Sigmoid colon (tissue), 7 donors: ENCODE measurements around the gene WFIKKN1. TPM values are rescaled to one million over a fixed set of nuclear protein-coding genes. Genes with fewer than 3 reads are reported as not detected.

Experiments
- DNase-seq: peaks from one replicate; pipeline ENCODE4 v3.0.0-alpha.2; 2019
- H3K27ac ChIP-seq, 4 donors: fragments of 200-600 bp; sonication (generic); one replicate each; pipeline ENCODE4 v1.5.1; 2016 to 2019; ENCODE audit warnings: mild to moderate bottlenecking in 1 of 4
- H3K27me3 ChIP-seq, 3 donors: fragments of 200-600 bp; sonication (generic); one replicate each; pipeline ENCODE4 v1.5.1; 2019; ENCODE audit warnings: mild to moderate bottlenecking in 1 of 3
- H3K36me3 ChIP-seq, 4 donors: fragments of 200-600 bp; sonication (generic); one replicate each; pipeline ENCODE4 v1.5.1; 2016 to 2019
- H3K4me1 ChIP-seq, 4 donors: fragments of 200-600 bp; sonication (generic); one replicate each; pipeline ENCODE4 v1.5.1; 2017 to 2019
- H3K4me3 ChIP-seq, 4 donors: fragments of 200-600 bp; sonication (generic); one replicate each; pipeline ENCODE4 v1.5.1; 2017 to 2019; ENCODE audit warnings: mild to moderate bottlenecking in 2 of 4, moderate library complexity in 1 of 4
- H3K9me3 ChIP-seq, 4 donors: fragments of 200-600 bp in 3 of 4; sonication (generic) in 3 of 4; one replicate each; pipeline versions ENCODE4 v1.5.1 to v1.6.1; 2013 to 2019
- CTCF ChIP-seq, 4 experiments: fragments of 450-650 bp in 3 of 4; fragments of 200-600 bp in 1 of 4; IDR thresholded peaks; one replicate each; pipeline ENCODE4 v1.5.1; 2016 to 2019; ENCODE audit warnings: antibody characterized with exemption in 4 of 4, mild to moderate bottlenecking in 3 of 4, moderate library complexity in 2 of 4
- EP300 ChIP-seq, 4 donors: sonication (generic); formaldehyde crosslinking; IDR thresholded peaks; one replicate each; pipeline ENCODE4 v1.6.1; 2017; ENCODE audit warnings: antibody characterized with exemption in 4 of 4
- POLR2A ChIP-seq, 2 donors: fragments of 450-650 bp; IDR thresholded peaks; one replicate each; pipeline ENCODE4 v1.6.1; 2016; ENCODE audit warnings: antibody characterized with exemption in 2 of 2, mild to moderate bottlenecking in 2 of 2, moderate library complexity in 2 of 2
- POLR2AphosphoS5 ChIP-seq, 4 donors: sonication (generic); formaldehyde crosslinking; IDR thresholded peaks; one replicate each; pipeline ENCODE4 v1.6.1; 2017; ENCODE audit warnings: antibody characterized with exemption in 4 of 4
- WGBS, 2 donors: extraction: QIAGEN DNeasy Blood & Tissue Kit; methylation state at CpG; one replicate each; pipeline ENCODE4 v1.1.7; 2013; 5-methylcytosine and 5-hydroxymethylcytosine counted together
- intact Hi-C: fragments of 100-400 bp; cut with DNase I; formaldehyde crosslinking; loops from one replicate; pipeline ENCODE4 v1.15.1; 2023
- polyA plus RNA-seq, 3 donors: library from polyadenylated mRNA; stranded (reverse); fragments of 200-250 nt; gene quantifications; one replicate each; pipeline ENCODE4 v1.2.3, GENCODE V29; 2013
- total RNA-seq, 4 donors: library from RNA; depleted of rRNA; stranded (reverse); fragments of >200 nt; gene quantifications; one replicate each; pipeline ENCODE4 v1.1.0, GENCODE V29; 2016
- donor health status: healthy with polysubstance abuse.
- donor health status: Bipolar disorder and iron deficiency.
- donor health status: healthy.

WFIKKN1 gene
- total and polyA plus RNA-seq, 7 donors: 0.27 to 1.4 (median 0.49) TPM

GRCh38 chr16:636206-637080 lies 5.7 kb downstream of the WFIKKN1 start, which contains the start of gene METTL26:
METTL26 (minus strand) TSS chr16:636305; CDS start chr16:636290, 15 bp downstream.
- peaks cover 0 to 37% (median 31%) of the 10 kb centered on the region in 4 donors for H3K4me1 ChIP-seq
- H3K36me3 ChIP-seq: peaks cover 0 to 21% (median 12%) of the 10 kb centered on the region in 4 donors
- WGBS, 2 donors: 0% methylated on average over 91 of the region's 91 CpGs
- H3K27ac ChIP-seq: peak within 1 kb of the TSS; percentile 89 to 99 (median 97)
- TF ChIP-seq EP300 (IDR thresholded peaks at IDR 0.05) (no peak), POLR2A (IDR thresholded peaks at IDR 0.05) (peak; percentile 19 to 35), POLR2AphosphoS5 (IDR thresholded peaks at IDR 0.05) (peak; percentile 71 to 82 (median 74)), CTCF (IDR thresholded peaks at IDR 0.05) (no peak)
- H3K27me3 ChIP-seq: peaks cover 0 to 6% (median 0%) of the 10 kb centered on the region in 3 donors
- no peaks in the 10 kb centered on the region for H3K9me3 ChIP-seq
- peak; percentile 98 for DNase-seq
- intact Hi-C loops: loop anchor here (2.0 kb wide), 1 partner anchor 48 kb away; no protein-coding TSS in a partner anchor
- H3K4me3 ChIP-seq: peak within 1 kb of the TSS; percentile 64 to 98 (median 81)

GRCh38 chr16:637081-638018 lies 6.6 kb downstream of the WFIKKN1 start:
- WGBS, 2 donors: 14 to 17% methylated on average over 53 of the region's 53 CpGs
- peak; percentile 97 for DNase-seq
- intact Hi-C loops: loop anchor here (2.0 kb wide), 1 partner anchor 49 kb away; no protein-coding TSS in a partner anchor
- peak overlapping the region; percentile 64 to 98 (median 81) for H3K4me3 ChIP-seq
- peaks cover 0 to 4% (median 0%) of the 10 kb centered on the region in 3 donors for H3K27me3 ChIP-seq
- no peaks in the 10 kb centered on the region for H3K9me3 ChIP-seq
- no peak for TF ChIP-seq POLR2A (IDR thresholded peaks at IDR 0.05)
- no peak for TF ChIP-seq CTCF (IDR thresholded peaks at IDR 0.05)
- no peak for TF ChIP-seq EP300 (IDR thresholded peaks at IDR 0.05)
- TF ChIP-seq POLR2AphosphoS5 (IDR thresholded peaks at IDR 0.05): no peak
- peaks cover 0 to 40% (median 32%) of the 10 kb centered on the region in 4 donors for H3K4me1 ChIP-seq
- H3K36me3 ChIP-seq: peaks cover 0 to 21% (median 12%) of the 10 kb centered on the region in 4 donors
- H3K27ac ChIP-seq: peak overlapping the region; percentile 89 to 99 (median 97)

GRCh38 chr16:638034-638543 lies 7.3 kb downstream of the WFIKKN1 start:
- Histone ChIP-seq H3K36me3 (peaks cover 0 to 16% (median 12%) of the 10 kb centered on the region in 4 donors), H3K27ac (peak overlapping the region; percentile 75 to 99 (median 94)), H3K4me3 (no peak overlapping the region), H3K4me1 (peaks cover 0 to 47% (median 39%) of the 10 kb centered on the region in 4 donors), H3K27me3 (no peaks in the 10 kb centered on the region), H3K9me3 (no peaks in the 10 kb centered on the region)
- intact Hi-C loops: no loop called here
- 87 to 89% methylated on average over 15 of the region's 15 CpGs for WGBS, 2 donors
- DNase-seq: no peak
- no peak for TF ChIP-seq POLR2A (IDR thresholded peaks at IDR 0.05)
- TF ChIP-seq CTCF (IDR thresholded peaks at IDR 0.05): no peak
- TF ChIP-seq POLR2AphosphoS5 (IDR thresholded peaks at IDR 0.05): no peak
- no peak for TF ChIP-seq EP300 (IDR thresholded peaks at IDR 0.05)

GRCh38 chr16:638836-639235 lies 8.1 kb downstream of the WFIKKN1 start:
- 85 to 86% methylated on average over 9 of the region's 9 CpGs for WGBS, 2 donors
- intact Hi-C loops: no loop called here
- TF ChIP-seq POLR2AphosphoS5 (IDR thresholded peaks at IDR 0.05) (no peak), POLR2A (IDR thresholded peaks at IDR 0.05) (no peak), CTCF (IDR thresholded peaks at IDR 0.05) (no peak), EP300 (IDR thresholded peaks at IDR 0.05) (no peak)
- peaks cover 0 to 8% (median 6%) of the 10 kb centered on the region in 4 donors for H3K36me3 ChIP-seq
- no peak overlapping the region for H3K27ac ChIP-seq
- H3K4me1 ChIP-seq: peaks cover 0 to 54% (median 42%) of the 10 kb centered on the region in 4 donors
- H3K9me3 ChIP-seq: no peaks in the 10 kb centered on the region
- no peak for DNase-seq
- H3K27me3 ChIP-seq: no peaks in the 10 kb centered on the region
- no peak overlapping the region for H3K4me3 ChIP-seq
